Cardiac fibroblast (primary cell): ENCODE measurements around the gene PKP4.

Experiments used
- DNase-seq, 2 donors: peaks; one replicate each; pipeline versions ENCODE4 v3.0.0 to v3.0.0-alpha.2; 2010; ENCODE audit warnings: low read depth in 2 of 2
- H3K4me3 ChIP-seq, 2 donors: replicated peaks in 1 of 2; 1 replicate in 1 of 2; 2 replicates in 1 of 2; pipeline ENCODE4 v1.5.1; 2011; ENCODE audit warnings: low read depth in 2 of 2, low read length in 2 of 2, mild to moderate bottlenecking in 2 of 2, moderate library complexity in 1 of 2
- CTCF ChIP-seq: IDR thresholded peaks from one replicate; pipeline ENCODE4 v1.5.1; 2011; ENCODE audit warnings: low read depth, mild to moderate bottlenecking, low read length, inconsistent platforms

PKP4 gene

GRCh38 chr2:158616480-158617000, 159.8 kb downstream of the PKP4 start:
- no peak for TF ChIP-seq CTCF
- no peak for DNase-seq
- H3K4me3 ChIP-seq = no peak overlapping the region

- peak in 1 of 2 donors; percentile 36 for DNase-seq
- no peak overlapping the region for H3K4me3 ChIP-seq
- no peak for TF ChIP-seq CTCF
Measured at GRCh38 chr2:158618891-158619490, 162.2 kb downstream of the PKP4 start.

- H3K4me3 ChIP-seq = no peak overlapping the region
- peak; percentile 52 to 70 for DNase-seq
- TF ChIP-seq CTCF = no peak
Measured at GRCh38 chr2:158619496-158619895, 162.7 kb downstream of the PKP4 start.

- DNase-seq = no peak
- no peak for TF ChIP-seq CTCF
- H3K4me3 ChIP-seq = no peak overlapping the region
Measured at GRCh38 chr2:158620656-158621055, 163.9 kb downstream of the PKP4 start.

- no peak for DNase-seq
- no peak for TF ChIP-seq CTCF
Measured at GRCh38 chr2:158624071-158624667, 167.4 kb downstream of the PKP4 start.

GRCh38 chr2:158624961-158625360, 168.2 kb downstream of the PKP4 start:
- no peak for DNase-seq
- no peak overlapping the region for H3K4me3 ChIP-seq
- no peak for TF ChIP-seq CTCF

More at GRCh38 chr2:158624071-158624667, 167.4 kb downstream of the PKP4 start:
- H3K4me3 ChIP-seq = no peak overlapping the region
